ENCODE measurements around the gene WEE2. TPM values are rescaled to one million over a fixed set of nuclear protein-coding genes. Genes with fewer than 3 reads are reported as not detected.

The WEE2 gene
- total and polyA plus RNA-seq, 11 donors, result 0.08 TPM; not detected in 10

DNA sequence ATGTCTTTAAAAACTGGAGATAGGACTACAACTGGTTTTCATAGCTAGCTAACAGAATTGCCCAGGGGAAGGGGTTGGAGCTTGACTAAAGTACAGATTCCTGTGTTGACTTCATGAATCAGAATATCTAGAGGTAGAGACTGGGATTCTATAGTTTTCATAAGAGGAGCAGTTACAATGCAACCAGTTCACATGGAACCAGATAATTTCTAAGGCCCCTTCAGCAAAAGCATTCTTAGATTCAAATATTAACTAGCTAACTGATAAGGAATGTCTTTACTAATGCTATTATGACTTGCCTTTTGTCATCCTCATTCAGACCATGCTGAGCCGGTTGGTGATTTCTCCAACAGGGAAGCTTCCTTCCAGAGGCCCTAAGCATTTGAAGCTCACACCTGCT lies 5.7 kb downstream of the WEE2 start:
- Histone ChIP-seq H3K4me3 (no peak overlapping the region), H3K36me3 (peaks cover 0 to 6% (median 0%) of the 10 kb centered on the region in 9 donors), H3K9me3 (no peaks in the 10 kb centered on the region), H3K27ac (no peak overlapping the region), H3K27me3 (no peaks in the 10 kb centered on the region), H3K4me1 (no peaks in the 10 kb centered on the region)
- intact Hi-C loops (cut with DNase I), result no loop called here
- TF ChIP-seq POLR2A (IDR thresholded peaks at IDR 0.05), result no peak
- TF ChIP-seq, protein P1, sequence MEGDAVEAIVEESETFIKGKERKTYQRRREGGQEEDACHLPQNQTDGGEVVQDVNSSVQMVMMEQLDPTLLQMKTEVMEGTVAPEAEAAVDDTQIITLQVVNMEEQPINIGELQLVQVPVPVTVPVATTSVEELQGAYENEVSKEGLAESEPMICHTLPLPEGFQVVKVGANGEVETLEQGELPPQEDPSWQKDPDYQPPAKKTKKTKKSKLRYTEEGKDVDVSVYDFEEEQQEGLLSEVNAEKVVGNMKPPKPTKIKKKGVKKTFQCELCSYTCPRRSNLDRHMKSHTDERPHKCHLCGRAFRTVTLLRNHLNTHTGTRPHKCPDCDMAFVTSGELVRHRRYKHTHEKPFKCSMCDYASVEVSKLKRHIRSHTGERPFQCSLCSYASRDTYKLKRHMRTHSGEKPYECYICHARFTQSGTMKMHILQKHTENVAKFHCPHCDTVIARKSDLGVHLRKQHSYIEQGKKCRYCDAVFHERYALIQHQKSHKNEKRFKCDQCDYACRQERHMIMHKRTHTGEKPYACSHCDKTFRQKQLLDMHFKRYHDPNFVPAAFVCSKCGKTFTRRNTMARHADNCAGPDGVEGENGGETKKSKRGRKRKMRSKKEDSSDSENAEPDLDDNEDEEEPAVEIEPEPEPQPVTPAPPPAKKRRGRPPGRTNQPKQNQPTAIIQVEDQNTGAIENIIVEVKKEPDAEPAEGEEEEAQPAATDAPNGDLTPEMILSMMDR (IDR thresholded peaks at IDR 0.05), result no peak
- no peak for ATAC-seq
- WGBS, 4 donors, result 87 to 95% (median 90%) methylated on average over 1 of the region's 1 CpG
- DNase-seq, result no peak

DNA sequence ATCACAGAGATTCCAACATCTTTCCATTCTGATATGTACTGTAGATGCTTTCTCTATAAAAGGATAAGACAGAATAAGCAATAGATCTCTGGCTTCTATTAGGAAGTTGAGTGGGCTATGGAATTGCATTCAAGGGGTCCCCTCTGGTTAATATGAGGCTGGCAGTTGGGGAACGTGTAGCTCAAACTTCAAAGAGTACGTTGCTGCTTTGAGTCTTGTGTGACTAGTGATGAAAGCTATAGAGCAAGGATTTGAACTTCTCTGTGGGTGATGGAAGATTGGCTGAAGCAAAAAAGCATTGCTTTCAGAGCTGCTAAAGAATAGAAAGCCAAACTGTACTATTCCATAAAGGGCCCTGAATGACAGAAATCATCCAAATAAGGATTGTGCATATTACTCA lies 6.4 kb downstream of the WEE2 start:
- ATAC-seq (no peak), DNase-seq (no peak)
- Histone ChIP-seq H3K27me3 (no peaks in the 10 kb centered on the region), H3K9me3 (no peaks in the 10 kb centered on the region), H3K4me1 (no peaks in the 10 kb centered on the region), H3K36me3 (peaks cover 0 to 6% (median 0%) of the 10 kb centered on the region in 9 donors), H3K27ac (no peak overlapping the region), H3K4me3 (no peak overlapping the region)
- 82 to 90% (median 85%) methylated on average over 2 of the region's 2 CpGs for WGBS, 4 donors
- intact Hi-C loops (cut with DNase I), result no loop called here
- TF ChIP-seq, protein P1 (IDR thresholded peaks at IDR 0.05), result no peak
- no peak for TF ChIP-seq POLR2A (IDR thresholded peaks at IDR 0.05)

DNA sequence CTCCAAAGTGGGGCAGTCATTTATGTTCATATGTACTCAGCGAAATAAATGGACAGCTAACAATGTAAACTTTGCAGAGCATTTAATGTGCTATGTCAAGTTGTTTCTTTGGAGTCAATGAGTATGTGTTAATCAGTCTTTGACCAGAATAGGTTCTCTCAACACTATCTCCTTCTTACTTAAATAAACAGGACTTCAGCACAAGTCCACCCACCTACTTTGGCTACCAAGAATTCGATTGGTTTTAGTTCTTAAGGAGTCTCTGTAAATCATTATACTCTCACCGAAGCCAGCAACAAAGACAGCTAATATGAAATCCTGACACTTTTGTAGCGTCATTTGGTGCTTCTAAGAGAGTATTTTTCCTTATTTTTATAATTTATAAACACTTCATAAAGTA lies 6.9 kb downstream of the WEE2 start:
- H3K9me3 ChIP-seq, result no peaks in the 10 kb centered on the region
- ATAC-seq (no peak), DNase-seq (no peak)
- H3K27ac ChIP-seq, result no peak overlapping the region
- no peak for TF ChIP-seq POLR2A (IDR thresholded peaks at IDR 0.05)
- TF ChIP-seq, protein P1 (IDR thresholded peaks at IDR 0.05), result no peak
- no peaks in the 10 kb centered on the region for H3K27me3 ChIP-seq
- peaks cover 0 to 6% (median 0%) of the 10 kb centered on the region in 9 donors for H3K36me3 ChIP-seq
- no peak overlapping the region for H3K4me3 ChIP-seq
- WGBS, 4 donors, result 74 to 82% (median 76%) methylated on average over 4 of the region's 4 CpGs
- intact Hi-C loops (cut with DNase I), result no loop called here
- no peaks in the 10 kb centered on the region for H3K4me1 ChIP-seq

DNA sequence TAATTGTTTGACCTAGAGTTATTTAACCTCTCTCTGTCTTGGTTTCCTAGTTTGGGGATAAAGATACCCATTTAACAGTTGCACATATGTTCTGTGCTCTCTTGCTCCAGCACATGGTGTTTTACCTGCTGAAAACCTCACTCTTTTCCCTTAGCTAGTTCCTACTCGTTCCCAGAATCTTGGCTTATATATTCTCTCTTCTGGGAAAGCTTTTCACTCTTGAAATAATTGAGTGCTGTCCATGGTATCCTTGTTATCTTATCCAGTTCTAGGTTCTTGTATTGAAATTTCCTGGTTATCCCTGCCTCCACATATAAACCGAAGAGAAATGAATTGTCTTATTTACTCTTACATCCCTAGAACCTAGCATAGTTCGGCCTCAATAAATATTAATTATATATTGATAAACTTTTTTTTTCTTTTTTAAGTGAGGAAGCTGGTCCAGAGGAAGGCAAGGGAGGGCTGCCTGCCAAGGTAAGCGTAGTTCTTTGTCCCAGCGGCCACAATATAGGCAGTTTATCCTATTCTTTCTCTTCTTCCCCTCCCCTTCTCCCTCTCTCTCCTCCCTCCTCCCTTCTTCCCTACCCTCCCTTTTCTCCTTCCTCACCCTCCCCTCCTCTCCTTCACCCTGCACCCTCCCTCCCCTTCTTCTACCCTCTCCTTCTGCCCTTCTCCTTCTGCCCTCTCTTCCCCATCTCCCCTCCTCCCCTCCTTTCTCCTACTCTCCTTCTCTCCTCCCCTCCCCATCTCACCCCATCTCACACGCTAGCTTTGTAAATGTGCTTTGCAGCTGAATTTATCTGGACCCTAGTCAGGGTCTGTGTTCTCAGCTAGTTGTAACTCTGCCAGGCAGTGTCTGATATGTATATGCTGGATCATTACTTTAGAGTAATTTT lies 7.9 kb downstream of the WEE2 start:
- no peak for DNase-seq
- intact Hi-C loops (cut with DNase I), result no loop called here
- WGBS, 4 donors, result 66 to 71% (median 68%) methylated on average over 6 of the region's 6 CpGs
- H3K4me1 ChIP-seq, result no peaks in the 10 kb centered on the region
- H3K9me3 ChIP-seq, result no peaks in the 10 kb centered on the region
- TF ChIP-seq, protein P1 (IDR thresholded peaks at IDR 0.05), result no peak
- no peak for TF ChIP-seq POLR2A (IDR thresholded peaks at IDR 0.05)
- no peaks in the 10 kb centered on the region for H3K27me3 ChIP-seq
- H3K4me3 ChIP-seq, result no peak overlapping the region
- peaks cover 0 to 11% (median 0%) of the 10 kb centered on the region in 9 donors for H3K36me3 ChIP-seq
- no peak for ATAC-seq
- no peak overlapping the region for H3K27ac ChIP-seq

Data from heart left ventricle (tissue), 16 donors.